Smooth muscle cell (in vitro differentiated cells): ENCODE results near the gene NPTX1. TPM values are rescaled to one million over a fixed set of nuclear protein-coding genes. Genes with fewer than 3 reads are reported as not detected.

Source experiments
- DNase-seq: peaks from one replicate; lab custom pipeline; 2025; ENCODE audit not compliant: unreplicated experiment; lab: John Stamatoyannopoulos, UW
- H2AFZ ChIP-seq: fragments of 200-600 bp; sonication (generic); 2 replicates; pipeline ENCODE4 v1.6.0; 2016; ENCODE audit warnings: antibody characterized with exemption, low read depth, mild to moderate bottlenecking
- H3F3A ChIP-seq: fragments of 200-600 bp; sonication (generic); 2 replicates; pipeline ENCODE4 v1.6.0; 2017; ENCODE audit warnings: antibody characterized with exemption, low read depth
- H3K27ac ChIP-seq: fragments of 200-600 bp; sonication (generic); 2 replicates; pipeline ENCODE4 v1.5.1; 2016; ENCODE audit warnings: low read depth, mild to moderate bottlenecking
- H3K27me3 ChIP-seq: fragments of 200-600 bp; sonication (generic); 2 replicates; pipeline ENCODE4 v1.6.1; 2016; ENCODE audit warnings: low read depth, mild to moderate bottlenecking
- H3K36me3 ChIP-seq: fragments of 200-600 bp; sonication (generic); 2 replicates; pipeline ENCODE4 v1.5.1; 2016; ENCODE audit warnings: low read depth
- H3K4me1 ChIP-seq: fragments of 200-600 bp; sonication (generic); 2 replicates; pipeline ENCODE4 v1.5.1; 2016; ENCODE audit warnings: low read depth
- H3K4me2 ChIP-seq: fragments of 200-600 bp; sonication (generic); 2 replicates; pipeline ENCODE4 v1.6.0; 2016; ENCODE audit warnings: mild to moderate bottlenecking
- H3K4me3 ChIP-seq: fragments of 200-600 bp; sonication (generic); 2 replicates; pipeline ENCODE4 v1.5.1; 2016; ENCODE audit warnings: mild to moderate bottlenecking
- H3K79me2 ChIP-seq: fragments of 200-600 bp; sonication (generic); 2 replicates; pipeline ENCODE4 v1.6.0; 2016; ENCODE audit warnings: low read depth, mild to moderate bottlenecking
- H3K9ac ChIP-seq: fragments of 200-600 bp; sonication (generic); 2 replicates; pipeline ENCODE4 v1.6.0; 2016; ENCODE audit warnings: low read depth
- H3K9me3 ChIP-seq: fragments of 200-600 bp; sonication (generic); replicated peaks from 2 replicates; pipeline ENCODE4 v1.5.1; 2016; ENCODE audit warnings: low read depth
- H4K20me1 ChIP-seq: fragments of 200-600 bp; sonication (generic); 2 replicates; pipeline ENCODE4 v1.6.0; 2016; ENCODE audit warnings: low read depth
- WGBS: methylation state at CpG from one replicate; pipeline ENCODE4 v1.1.7; 2016; ENCODE audit warnings: low lambda C conversion rate; 5-methylcytosine and 5-hydroxymethylcytosine counted together
- polyA plus RNA-seq: library from polyadenylated mRNA; unstranded; fragments of >200 nt; fragmentation: Nextera tagmentation; extraction: Ambion mirVana; gene quantifications from 2 replicates; pipeline ENCODE4 v1.2.1, GENCODE V29; 2016
- total RNA-seq: library from RNA; depleted of rRNA; stranded (reverse); fragments of >200 nt; gene quantifications from 2 replicates; pipeline ENCODE4 v1.2.3, GENCODE V29; 2014
- TF ChIP-seq, protein P1 (sequence below): fragments of 200-600 bp; sonication (generic); IDR thresholded peaks from 2 replicates; pipeline ENCODE4 v1.5.1; 2017; ENCODE audit warnings: borderline replicate concordance, mild to moderate bottlenecking, antibody characterized with exemption; ENCODE audit not compliant: insufficient read depth, poor library complexity, severe bottlenecking

The NPTX1 gene
- total and polyA plus RNA-seq, 2 experiments from 2014 or later = 1.8 to 5.9 TPM

DNA sequence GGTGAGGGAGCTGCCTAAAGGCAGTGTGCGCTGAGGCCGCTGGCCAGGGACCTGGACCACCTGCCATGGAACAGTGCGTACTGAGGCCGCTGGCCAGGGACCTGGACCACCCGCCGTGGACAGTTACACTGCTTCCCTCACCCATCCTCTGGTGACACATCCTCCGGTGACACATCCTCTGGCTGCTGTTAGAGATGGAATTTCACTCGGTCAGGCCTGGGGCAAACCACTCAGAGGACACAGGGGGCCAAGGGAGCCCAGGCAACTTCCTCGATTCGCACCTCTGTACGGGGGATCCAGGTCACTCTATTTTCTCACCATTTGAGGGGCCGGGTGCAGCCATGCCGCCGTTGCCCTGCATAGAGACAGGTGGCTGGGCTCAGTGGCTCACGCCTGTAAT is 35.8 kb upstream of the NPTX1 start:
- Histone ChIP-seq H3K9ac (no peak overlapping the region), H3K4me2 (no peak overlapping the region)

DNA sequence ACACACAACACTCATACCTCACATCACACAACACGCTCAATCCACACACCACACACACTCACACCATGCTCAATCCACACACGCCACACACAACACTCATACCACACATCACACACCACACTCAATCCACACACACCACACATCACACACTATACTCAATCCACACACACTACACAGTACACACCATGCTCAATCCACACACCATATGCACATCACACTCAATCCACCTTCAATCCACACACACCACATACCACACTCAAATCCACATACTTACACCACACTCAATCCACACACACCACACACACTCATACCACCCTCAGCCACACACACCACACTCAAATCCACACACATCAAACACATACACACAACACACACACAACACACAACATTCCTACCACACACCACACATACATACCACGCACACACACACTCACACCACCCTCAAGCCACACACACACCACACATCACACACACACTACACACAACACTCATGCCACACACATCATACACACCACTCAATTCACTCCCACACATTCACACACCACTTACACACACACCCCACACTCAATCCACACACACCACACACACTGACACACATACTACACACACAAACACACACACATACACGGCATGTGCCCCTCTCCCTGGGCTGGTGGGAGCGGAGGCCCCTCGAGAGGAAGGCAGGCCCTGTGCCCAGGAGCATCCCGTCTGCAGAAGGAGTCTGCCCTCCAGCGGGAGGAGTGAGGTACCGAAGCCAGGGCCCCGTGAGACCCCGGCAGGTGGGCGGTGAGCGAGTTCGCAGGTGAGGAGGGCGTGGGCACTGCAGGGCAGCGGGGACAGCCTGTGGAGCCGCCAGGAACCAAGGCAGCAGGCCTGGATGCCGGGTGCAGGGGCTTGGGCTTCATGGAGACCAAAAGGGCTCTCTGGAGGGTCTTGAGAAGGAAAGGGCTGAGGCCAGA is 35.1 kb upstream of the NPTX1 start:
- Histone ChIP-seq H3K9me3 (no peaks in the 10 kb centered on the region), H4K20me1 (no peaks in the 10 kb centered on the region), H3K79me2 (no peaks in the 10 kb centered on the region), H3K36me3 (no peaks in the 10 kb centered on the region), H3K9ac (no peak overlapping the region), H3K27me3 (peaks cover 9% of the 10 kb centered on the region), H3K4me2 (no peak overlapping the region), H3K27ac (no peak overlapping the region), H3F3A (no peaks in the 10 kb centered on the region), H3K4me3 (no peak overlapping the region), H2AFZ (no peak overlapping the region), H3K4me1 (no peaks in the 10 kb centered on the region)
- 73% methylated on average over 18 of the region's 18 CpGs for WGBS
- TF ChIP-seq, protein P1, sequence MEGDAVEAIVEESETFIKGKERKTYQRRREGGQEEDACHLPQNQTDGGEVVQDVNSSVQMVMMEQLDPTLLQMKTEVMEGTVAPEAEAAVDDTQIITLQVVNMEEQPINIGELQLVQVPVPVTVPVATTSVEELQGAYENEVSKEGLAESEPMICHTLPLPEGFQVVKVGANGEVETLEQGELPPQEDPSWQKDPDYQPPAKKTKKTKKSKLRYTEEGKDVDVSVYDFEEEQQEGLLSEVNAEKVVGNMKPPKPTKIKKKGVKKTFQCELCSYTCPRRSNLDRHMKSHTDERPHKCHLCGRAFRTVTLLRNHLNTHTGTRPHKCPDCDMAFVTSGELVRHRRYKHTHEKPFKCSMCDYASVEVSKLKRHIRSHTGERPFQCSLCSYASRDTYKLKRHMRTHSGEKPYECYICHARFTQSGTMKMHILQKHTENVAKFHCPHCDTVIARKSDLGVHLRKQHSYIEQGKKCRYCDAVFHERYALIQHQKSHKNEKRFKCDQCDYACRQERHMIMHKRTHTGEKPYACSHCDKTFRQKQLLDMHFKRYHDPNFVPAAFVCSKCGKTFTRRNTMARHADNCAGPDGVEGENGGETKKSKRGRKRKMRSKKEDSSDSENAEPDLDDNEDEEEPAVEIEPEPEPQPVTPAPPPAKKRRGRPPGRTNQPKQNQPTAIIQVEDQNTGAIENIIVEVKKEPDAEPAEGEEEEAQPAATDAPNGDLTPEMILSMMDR = no peak
- no peak for DNase-seq

More for the DNA sequence above, 35.8 kb upstream of the NPTX1 start:
- no peaks in the 10 kb centered on the region for H3F3A ChIP-seq
- H3K36me3 ChIP-seq = no peaks in the 10 kb centered on the region
- DNase-seq = no peak
- WGBS = 73% methylated on average over 13 of the region's 15 CpGs
- TF ChIP-seq, protein P1 = no peak
- H3K9me3 ChIP-seq = no peaks in the 10 kb centered on the region
- H4K20me1 ChIP-seq = no peaks in the 10 kb centered on the region
- H2AFZ ChIP-seq = no peak overlapping the region
- H3K4me1 ChIP-seq = no peaks in the 10 kb centered on the region
- no peaks in the 10 kb centered on the region for H3K79me2 ChIP-seq
- H3K27me3 ChIP-seq = peaks cover 9% of the 10 kb centered on the region
- no peak overlapping the region for H3K27ac ChIP-seq
- H3K4me3 ChIP-seq = no peak overlapping the region

DNA sequence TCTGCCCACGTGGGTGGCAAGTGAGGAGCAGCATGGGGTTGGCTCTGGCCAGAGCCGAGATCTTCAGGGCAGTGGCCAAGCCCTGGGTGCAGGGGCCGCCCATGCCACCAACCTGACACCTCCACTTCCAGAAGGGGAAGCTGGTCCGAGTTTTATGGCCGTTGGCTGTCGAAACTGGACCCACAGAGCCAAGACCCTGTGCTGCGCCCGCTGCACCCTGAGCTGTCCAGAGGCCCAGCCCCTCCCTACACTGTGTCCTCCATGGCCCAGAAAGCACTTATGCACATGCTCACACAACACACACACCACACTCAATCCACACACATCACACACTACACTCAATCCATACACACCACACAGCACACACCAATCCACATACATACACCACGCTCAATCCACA is 34.4 kb upstream of the NPTX1 start:
- H3K79me2 ChIP-seq = no peaks in the 10 kb centered on the region
- no peak overlapping the region for H2AFZ ChIP-seq
- no peaks in the 10 kb centered on the region for H3K36me3 ChIP-seq
- H4K20me1 ChIP-seq = no peaks in the 10 kb centered on the region
- TF ChIP-seq, protein P1 = no peak
- H3K4me1 ChIP-seq = no peaks in the 10 kb centered on the region
- H3F3A ChIP-seq = peaks cover 5% of the 10 kb centered on the region
- 80% methylated on average over 8 of the region's 9 CpGs for WGBS
- no peak for DNase-seq
- no peaks in the 10 kb centered on the region for H3K9me3 ChIP-seq
- no peak overlapping the region for H3K9ac ChIP-seq
- peaks cover 9% of the 10 kb centered on the region for H3K27me3 ChIP-seq
- H3K4me2 ChIP-seq = no peak overlapping the region
- H3K4me3 ChIP-seq = no peak overlapping the region
- H3K27ac ChIP-seq = no peak overlapping the region

DNA sequence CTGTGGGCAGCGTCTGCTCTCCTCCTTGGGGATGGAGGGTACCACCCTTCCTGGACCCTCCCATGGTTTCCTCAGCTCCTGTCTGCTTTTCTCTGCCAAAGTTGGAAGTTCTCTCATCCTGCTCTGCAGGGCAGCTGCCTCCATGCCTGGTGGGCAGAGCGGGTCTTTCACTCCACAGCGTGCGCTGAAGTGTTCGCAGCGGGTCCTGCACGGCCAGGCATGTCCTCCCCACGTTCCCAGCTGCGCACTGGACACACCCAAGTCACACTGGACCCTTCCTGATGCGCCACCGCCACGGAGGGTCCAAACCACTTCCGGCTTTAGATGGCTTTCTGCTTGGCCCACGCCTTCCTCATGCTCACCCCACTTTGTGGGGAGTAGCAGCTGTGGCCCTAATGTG is 33.7 kb upstream of the NPTX1 start:
- H3K4me1 ChIP-seq = no peaks in the 10 kb centered on the region
- 81% methylated on average over 14 of the region's 14 CpGs for WGBS

More for the DNA sequence above, 33.7 kb upstream of the NPTX1 start:
- H3K9me3 ChIP-seq = no peaks in the 10 kb centered on the region
- H3F3A ChIP-seq = peaks cover 6% of the 10 kb centered on the region
- no peaks in the 10 kb centered on the region for H3K36me3 ChIP-seq
- H3K27me3 ChIP-seq = peaks cover 9% of the 10 kb centered on the region
- no peak overlapping the region for H2AFZ ChIP-seq
- H4K20me1 ChIP-seq = no peaks in the 10 kb centered on the region
- H3K4me2 ChIP-seq = no peak overlapping the region
- no peak overlapping the region for H3K4me3 ChIP-seq
- no peaks in the 10 kb centered on the region for H3K79me2 ChIP-seq
- H3K9ac ChIP-seq = no peak overlapping the region
- TF ChIP-seq, protein P1 = no peak
- no peak overlapping the region for H3K27ac ChIP-seq
- DNase-seq = no peak
